ENCODE measurements around the gene LRP1. TPM values are rescaled to one million over a fixed set of nuclear protein-coding genes. Genes with fewer than 3 reads are reported as not detected.

LRP1 gene
- total RNA-seq, 2 experiments from 2014 or later: 1.1 to 4.4 TPM

DNA sequence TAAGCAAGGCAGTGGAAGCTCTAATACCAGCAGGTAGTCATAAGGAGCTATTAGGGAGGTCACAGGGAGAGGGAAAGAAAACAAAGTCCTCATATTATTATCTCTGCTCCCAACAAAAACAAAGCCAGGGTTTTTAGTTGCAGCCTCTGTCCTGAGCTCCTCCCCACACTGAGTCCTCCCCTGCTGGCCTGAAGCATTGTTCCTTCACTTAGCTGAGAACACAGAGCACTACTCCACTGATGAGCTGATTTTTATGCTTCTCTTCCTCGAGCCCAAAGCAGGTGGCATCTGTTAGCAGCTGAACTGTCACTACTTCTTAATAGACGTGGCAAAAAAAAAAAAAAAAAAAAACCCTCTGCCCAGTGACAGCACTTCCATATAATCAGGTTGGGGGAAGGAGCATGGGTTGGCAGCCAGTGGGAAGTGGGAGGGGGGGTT is 133.2 kb downstream of the LRP1 start:
- POLR2A ChIA-PET: interaction anchor here (0.6 to 1.4 kb wide), 8 partner anchors 11 to 229 kb away, joined by 3 to 6 read pairs (median 4); partner anchors contain the start of genes GLI1 and STAC3
- peaks cover 5% of the 10 kb centered on the region for H3K4me1 ChIP-seq (ENCODE audit: insufficient read depth, low read length, poor library complexity, severe bottlenecking)

DNA sequence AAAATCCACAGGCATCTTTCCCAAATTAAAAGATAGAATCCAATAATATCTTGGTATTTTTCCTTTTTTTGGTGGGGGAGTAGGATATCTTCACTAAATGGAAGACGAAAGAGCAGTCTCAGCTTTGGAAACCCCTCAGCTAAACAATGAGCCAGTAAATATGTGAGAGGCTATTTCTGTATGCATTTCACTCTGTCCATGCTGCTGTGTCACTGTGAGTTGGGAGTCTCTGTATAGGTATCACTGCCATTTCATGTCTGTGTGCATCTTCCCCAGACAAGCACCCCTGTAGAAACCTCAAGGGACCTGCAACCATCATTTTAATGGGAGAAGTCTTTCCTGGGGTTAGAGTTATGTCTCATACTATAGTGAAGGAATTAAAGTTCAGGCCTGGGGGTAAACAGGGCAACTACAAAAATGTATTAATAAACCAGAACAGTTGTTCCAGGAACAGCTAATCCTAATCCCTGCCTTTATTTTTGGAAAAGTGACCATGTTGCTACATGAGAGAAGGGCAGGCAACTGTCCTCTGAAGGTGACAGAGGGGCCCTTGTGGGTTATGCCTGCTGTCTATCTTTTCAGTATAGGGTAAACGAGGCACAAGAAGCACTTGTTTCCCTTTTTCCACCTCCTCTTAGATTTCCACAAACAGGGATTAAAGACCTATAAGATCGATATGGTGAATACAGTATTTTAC is 134.0 kb downstream of the LRP1 start:
- Histone ChIP-seq H2AFZ (ENCODE audit: low read length) (no peak overlapping the region), H3K9me3 (ENCODE audit: low read length) (no peaks in the 10 kb centered on the region), H3K4me1 (ENCODE audit: insufficient read depth, low read length, poor library complexity, severe bottlenecking) (peaks cover 5% of the 10 kb centered on the region), H3K9me2 (ENCODE audit: insufficient read depth, low read length) (no peaks in the 10 kb centered on the region), H3K36me3 (ENCODE audit: insufficient read depth, low read length) (peaks cover 41% of the 10 kb centered on the region), H4K20me1 (ENCODE audit: insufficient read depth, low read length) (no peaks in the 10 kb centered on the region), H3K4me2 (ENCODE audit: low read length) (no peak overlapping the region), H3K27ac (ENCODE audit: low read depth, low read length, poor library complexity, severe bottlenecking) (no peak overlapping the region), H3K79me2 (ENCODE audit: insufficient read depth, low read depth, low read length) (no peaks in the 10 kb centered on the region), H3K4me3 (ENCODE audit: low read depth, low read length, poor library complexity, severe bottlenecking) (no peak overlapping the region)
- intact Hi-C loops (cut with micrococcal nuclease; ENCODE audit: unreplicated experiment): no loop called here
- ChIA-PET CTCF (ENCODE audit: unreplicated experiment) (interaction anchor here (0.5 to 1.0 kb wide), 2 partner anchors 11 to 21 kb away, joined by 3 read pairs; no protein-coding TSS in a partner anchor), POLR2A (interaction anchor here (0.7 to 1.4 kb wide), 3 partner anchors 15 to 197 kb away, joined by 3 to 5 read pairs (median 5); partner anchors contain the start of gene GLI1)
- no peak for DNase-seq (ENCODE audit: low spot score)
- TSS peak; percentile 41 for BruUV-seq (replicated peaks)
- TF ChIP-seq, protein P1, sequence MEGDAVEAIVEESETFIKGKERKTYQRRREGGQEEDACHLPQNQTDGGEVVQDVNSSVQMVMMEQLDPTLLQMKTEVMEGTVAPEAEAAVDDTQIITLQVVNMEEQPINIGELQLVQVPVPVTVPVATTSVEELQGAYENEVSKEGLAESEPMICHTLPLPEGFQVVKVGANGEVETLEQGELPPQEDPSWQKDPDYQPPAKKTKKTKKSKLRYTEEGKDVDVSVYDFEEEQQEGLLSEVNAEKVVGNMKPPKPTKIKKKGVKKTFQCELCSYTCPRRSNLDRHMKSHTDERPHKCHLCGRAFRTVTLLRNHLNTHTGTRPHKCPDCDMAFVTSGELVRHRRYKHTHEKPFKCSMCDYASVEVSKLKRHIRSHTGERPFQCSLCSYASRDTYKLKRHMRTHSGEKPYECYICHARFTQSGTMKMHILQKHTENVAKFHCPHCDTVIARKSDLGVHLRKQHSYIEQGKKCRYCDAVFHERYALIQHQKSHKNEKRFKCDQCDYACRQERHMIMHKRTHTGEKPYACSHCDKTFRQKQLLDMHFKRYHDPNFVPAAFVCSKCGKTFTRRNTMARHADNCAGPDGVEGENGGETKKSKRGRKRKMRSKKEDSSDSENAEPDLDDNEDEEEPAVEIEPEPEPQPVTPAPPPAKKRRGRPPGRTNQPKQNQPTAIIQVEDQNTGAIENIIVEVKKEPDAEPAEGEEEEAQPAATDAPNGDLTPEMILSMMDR (conservative IDR thresholded peaks at IDR 0.05; ENCODE audit: low read length): no peak
- TF ChIP-seq EZH2phosphoT487 (IDR thresholded peaks at IDR 0.05; ENCODE audit: borderline replicate concordance, low read depth, low read length): no peak

More for the DNA sequence above, 133.2 kb downstream of the LRP1 start:
- H3K9me3 ChIP-seq (ENCODE audit: low read length): no peaks in the 10 kb centered on the region
- TF ChIP-seq, protein P1 (conservative IDR thresholded peaks at IDR 0.05; ENCODE audit: low read length): no peak
- TF ChIP-seq EZH2phosphoT487 (IDR thresholded peaks at IDR 0.05; ENCODE audit: borderline replicate concordance, low read depth, low read length): no peak
- H3K9me2 ChIP-seq (ENCODE audit: insufficient read depth, low read length): no peaks in the 10 kb centered on the region
- CTCF ChIA-PET (ENCODE audit: unreplicated experiment): interaction anchor here (0.5 to 1.0 kb wide), 3 partner anchors 10 to 32 kb away, joined by 3 to 4 read pairs (median 3); partner anchors contain the start of gene SHMT2
- no peaks in the 10 kb centered on the region for H4K20me1 ChIP-seq (ENCODE audit: insufficient read depth, low read length)
- peaks cover 41% of the 10 kb centered on the region for H3K36me3 ChIP-seq (ENCODE audit: insufficient read depth, low read length)
- no peak for DNase-seq (ENCODE audit: low spot score)
- no peak overlapping the region for H2AFZ ChIP-seq (ENCODE audit: low read length)
- H3K4me3 ChIP-seq (ENCODE audit: low read depth, low read length, poor library complexity, severe bottlenecking): no peak overlapping the region
- H3K4me2 ChIP-seq (ENCODE audit: low read length): no peak overlapping the region
- BruUV-seq (replicated peaks): no TSS peak
- intact Hi-C loops (cut with micrococcal nuclease; ENCODE audit: unreplicated experiment): no loop called here
- H3K79me2 ChIP-seq (ENCODE audit: insufficient read depth, low read depth, low read length): no peaks in the 10 kb centered on the region
- no peak overlapping the region for H3K27ac ChIP-seq (ENCODE audit: low read depth, low read length, poor library complexity, severe bottlenecking)

Small RNA genes within 50 kb of the gene (microRNA-seq; reads per million reads assigned to microRNA genes)
- not detected for gene MIR1228 (ENCODE audit: borderline replicate concordance)

Small RNA genes within 50 kb of the gene (small RNA-seq; reads per million reads assigned to genes)
- not detected for gene MIR1228

Other genes starting within 250 kb of the LRP1 start
- not detected in 2 replicates for gene SDR9C7, start 194.1 kb upstream of the LRP1 start, total RNA-seq (2014; rRNA removed; shearing (Covaris generic))
- not detected in 2 replicates for gene SDR9C7, start 194.1 kb upstream of the LRP1 start, total RNA-seq (2022)
- gene RDH16, start 170.9 kb upstream of the LRP1 start, total RNA-seq (2014; rRNA removed; shearing (Covaris generic)): 0.06 and 0.15 TPM in 2 replicates
- gene RDH16, start 170.9 kb upstream of the LRP1 start, total RNA-seq (2022): 0.13 and 0.41 TPM in 2 replicates
- 10.9 TPM in 2 replicates for gene ZBTB39, start 121.9 kb upstream of the LRP1 start, total RNA-seq (2014; rRNA removed; shearing (Covaris generic))
- gene ZBTB39, start 121.9 kb upstream of the LRP1 start, total RNA-seq (2022): 10.0 and 10.7 TPM in 2 replicates
- not detected in 2 replicates for gene TAC3, start 112.0 kb upstream of the LRP1 start, total RNA-seq (2014; rRNA removed; shearing (Covaris generic))
- gene TAC3, start 112.0 kb upstream of the LRP1 start, total RNA-seq (2022): not detected in 2 replicates
- 0.05 and 0.47 TPM in 2 replicates for gene MYO1A, start 78.4 kb upstream of the LRP1 start, total RNA-seq (2014; rRNA removed; shearing (Covaris generic))
- 0.19 and 0.79 TPM in 2 replicates for gene MYO1A, start 78.4 kb upstream of the LRP1 start, total RNA-seq (2022)
- 39.8 and 45.7 TPM in 2 replicates for gene NEMP1, start 49.7 kb upstream of the LRP1 start, total RNA-seq (2014; rRNA removed; shearing (Covaris generic))
- gene NEMP1, start 49.7 kb upstream of the LRP1 start, total RNA-seq (2022): 85.2 and 86.3 TPM in 2 replicates
- gene NAB2, start 39.4 kb upstream of the LRP1 start, total RNA-seq (2014; rRNA removed; shearing (Covaris generic)): 8.5 and 9.6 TPM in 2 replicates
- 4.7 and 6.8 TPM in 2 replicates for gene NAB2, start 39.4 kb upstream of the LRP1 start, total RNA-seq (2022)
- gene STAT6, start 17.1 kb upstream of the LRP1 start, total RNA-seq (2014; rRNA removed; shearing (Covaris generic)): 72.3 and 73.6 TPM in 2 replicates
- 118 and 128 TPM in 2 replicates for gene STAT6, start 17.1 kb upstream of the LRP1 start, total RNA-seq (2022)
- gene LRP1-AS, start 19.1 kb downstream of the LRP1 start, total RNA-seq (2014; rRNA removed; shearing (Covaris generic)): not detected in 2 replicates
- not detected in 2 replicates for gene LRP1-AS, start 19.1 kb downstream of the LRP1 start, total RNA-seq (2022)
- 4.7 and 5.3 TPM in 2 replicates for gene NXPH4, start 88.3 kb downstream of the LRP1 start, total RNA-seq (2014; rRNA removed; shearing (Covaris generic))
- gene NXPH4, start 88.3 kb downstream of the LRP1 start, total RNA-seq (2022): 9.8 and 10.5 TPM in 2 replicates
- gene SHMT2, start 101.2 kb downstream of the LRP1 start, total RNA-seq (2014; rRNA removed; shearing (Covaris generic)): 394 and 400 TPM in 2 replicates
- 415 and 438 TPM in 2 replicates for gene SHMT2, start 101.2 kb downstream of the LRP1 start, total RNA-seq (2022)
- 1.4 and 2.5 TPM in 2 replicates for gene STAC3, start 122.7 kb downstream of the LRP1 start, total RNA-seq (2014; rRNA removed; shearing (Covaris generic))
- gene STAC3, start 122.7 kb downstream of the LRP1 start, total RNA-seq (2022): 6.8 and 7.7 TPM in 2 replicates